Measurements from ENCODE around the gene CCT6B.

DNA sequence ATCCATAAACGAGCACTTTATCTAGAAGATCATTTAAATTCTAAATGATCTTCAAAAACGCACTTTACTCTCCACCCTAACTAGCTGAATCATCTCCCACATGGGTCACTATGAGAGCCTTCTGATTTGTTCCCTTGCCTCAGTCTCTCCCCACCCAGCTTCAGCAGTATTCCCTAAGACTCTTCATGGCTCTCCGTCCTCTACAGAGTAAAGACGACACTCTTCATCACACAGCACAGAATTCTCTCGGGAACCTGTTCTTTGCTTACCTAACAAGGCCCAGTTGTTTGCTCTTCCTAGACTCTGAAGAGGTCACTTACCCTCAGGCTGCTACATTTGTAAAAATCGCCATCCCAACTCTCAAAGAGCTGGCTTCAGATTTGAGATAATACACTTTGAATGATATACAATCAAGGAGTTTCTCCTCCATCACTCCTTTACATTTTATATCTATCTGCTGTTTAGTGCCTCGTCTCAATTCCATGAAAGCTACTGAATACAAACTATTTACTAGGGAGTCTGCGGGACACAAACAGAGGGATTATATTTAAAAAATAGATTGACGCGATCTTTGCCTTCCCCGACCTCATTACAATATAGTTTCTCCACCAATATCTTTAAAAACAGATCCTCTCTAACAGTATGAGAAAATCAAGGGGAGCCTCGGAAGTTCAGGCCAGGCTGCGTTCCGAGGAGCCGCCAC lies 18.5 kb upstream of the CCT6B start:
- TF ChIP-seq, protein P1, sequence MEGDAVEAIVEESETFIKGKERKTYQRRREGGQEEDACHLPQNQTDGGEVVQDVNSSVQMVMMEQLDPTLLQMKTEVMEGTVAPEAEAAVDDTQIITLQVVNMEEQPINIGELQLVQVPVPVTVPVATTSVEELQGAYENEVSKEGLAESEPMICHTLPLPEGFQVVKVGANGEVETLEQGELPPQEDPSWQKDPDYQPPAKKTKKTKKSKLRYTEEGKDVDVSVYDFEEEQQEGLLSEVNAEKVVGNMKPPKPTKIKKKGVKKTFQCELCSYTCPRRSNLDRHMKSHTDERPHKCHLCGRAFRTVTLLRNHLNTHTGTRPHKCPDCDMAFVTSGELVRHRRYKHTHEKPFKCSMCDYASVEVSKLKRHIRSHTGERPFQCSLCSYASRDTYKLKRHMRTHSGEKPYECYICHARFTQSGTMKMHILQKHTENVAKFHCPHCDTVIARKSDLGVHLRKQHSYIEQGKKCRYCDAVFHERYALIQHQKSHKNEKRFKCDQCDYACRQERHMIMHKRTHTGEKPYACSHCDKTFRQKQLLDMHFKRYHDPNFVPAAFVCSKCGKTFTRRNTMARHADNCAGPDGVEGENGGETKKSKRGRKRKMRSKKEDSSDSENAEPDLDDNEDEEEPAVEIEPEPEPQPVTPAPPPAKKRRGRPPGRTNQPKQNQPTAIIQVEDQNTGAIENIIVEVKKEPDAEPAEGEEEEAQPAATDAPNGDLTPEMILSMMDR (IDR thresholded peaks at IDR 0.05; ENCODE audit: low read depth, low read length): no peak
- TF ChIP-seq EZH2phosphoT487 (IDR thresholded peaks at IDR 0.05; ENCODE audit: low read depth): no peak
